Nephron progenitor cell (in vitro differentiated cells): ENCODE results near the gene MCTP1.

Experiments
- DNase-seq: peaks from one replicate; pipeline ENCODE4 v3.0.0; 2021
- H3K27ac Mint-ChIP-seq: 2 replicates; pipeline ENCODE4 v1.8.0; 2021; ENCODE audit warnings: mild to moderate bottlenecking, moderate library complexity, mixed read lengths
- H3K27me3 Mint-ChIP-seq: 2 replicates; pipeline ENCODE4 v1.8.0; 2021; ENCODE audit warnings: mild to moderate bottlenecking, low read depth, mixed read lengths; ENCODE audit not compliant: poor library complexity
- H3K36me3 Mint-ChIP-seq: 2 replicates; pipeline ENCODE4 v1.8.0; 2021; ENCODE audit warnings: low read depth, mixed read lengths
- H3K4me1 Mint-ChIP-seq: 2 replicates; pipeline ENCODE4 v1.8.0; 2021; ENCODE audit warnings: mixed read lengths
- H3K4me3 Mint-ChIP-seq: 2 replicates; pipeline ENCODE4 v1.8.0; 2021; ENCODE audit warnings: mild to moderate bottlenecking, moderate library complexity, mixed read lengths
- H3K9me3 Mint-ChIP-seq: 2 replicates; pipeline ENCODE4 v1.8.0; 2021; ENCODE audit warnings: mild to moderate bottlenecking, moderate library complexity, mixed read lengths
- CTCF ChIP-seq: fragments of 200-600 bp; sonication (generic); IDR thresholded peaks from 2 replicates; pipeline ENCODE4 v1.5.0; 2021; ENCODE audit warnings: antibody characterized with exemption

Gene MCTP1

GRCh38 chr5:94705427-94705826 lies 579.5 kb downstream of the MCTP1 start:
- no peak for TF ChIP-seq CTCF
- Mint-ChIP-seq H3K27ac (no peak overlapping the region), H3K4me3 (no peak overlapping the region), H3K36me3 (peaks cover 32% of the 10 kb centered on the region), H3K4me1 (peaks cover 53% of the 10 kb centered on the region), H3K27me3 (no peaks in the 10 kb centered on the region), H3K9me3 (peaks cover 7% of the 10 kb centered on the region)
- no peak for DNase-seq

GRCh38 chr5:94702729-94703128 lies 582.2 kb downstream of the MCTP1 start:
- Mint-ChIP-seq H3K4me1 (peaks cover 56% of the 10 kb centered on the region), H3K27ac (no peak overlapping the region), H3K27me3 (no peaks in the 10 kb centered on the region), H3K4me3 (no peak overlapping the region), H3K36me3 (peaks cover 32% of the 10 kb centered on the region), H3K9me3 (peaks cover 7% of the 10 kb centered on the region)
- no peak for TF ChIP-seq CTCF
- no peak for DNase-seq

GRCh38 chr5:94700592-94700991 lies 584.3 kb downstream of the MCTP1 start:
- Mint-ChIP-seq H3K27ac (peak overlapping the region; percentile 43), H3K27me3 (no peaks in the 10 kb centered on the region), H3K36me3 (peaks cover 32% of the 10 kb centered on the region), H3K9me3 (peaks cover 7% of the 10 kb centered on the region), H3K4me3 (no peak overlapping the region), H3K4me1 (peaks cover 34% of the 10 kb centered on the region)
- no peak for DNase-seq
- TF ChIP-seq CTCF, result no peak

GRCh38 chr5:94699562-94699961 lies 585.3 kb downstream of the MCTP1 start:
- Mint-ChIP-seq H3K27me3 (no peaks in the 10 kb centered on the region), H3K9me3 (peaks cover 7% of the 10 kb centered on the region)

GRCh38 chr5:94698197-94698596 lies 586.7 kb downstream of the MCTP1 start:
- TF ChIP-seq CTCF, result no peak
- Mint-ChIP-seq H3K9me3 (peaks cover 4% of the 10 kb centered on the region), H3K36me3 (peaks cover 24% of the 10 kb centered on the region), H3K27ac (peak overlapping the region; percentile 52), H3K4me3 (no peak overlapping the region), H3K27me3 (no peaks in the 10 kb centered on the region), H3K4me1 (peaks cover 37% of the 10 kb centered on the region)
- no peak for DNase-seq

More at GRCh38 chr5:94699562-94699961, 585.3 kb downstream of the MCTP1 start:
- peaks cover 29% of the 10 kb centered on the region for H3K4me1 Mint-ChIP-seq
- no peak overlapping the region for H3K27ac Mint-ChIP-seq
- peaks cover 32% of the 10 kb centered on the region for H3K36me3 Mint-ChIP-seq
- H3K4me3 Mint-ChIP-seq, result no peak overlapping the region
- TF ChIP-seq CTCF, result no peak
- DNase-seq, result no peak

- Mint-ChIP-seq H3K36me3 (no peaks in the 10 kb centered on the region), H3K9me3 (no peaks in the 10 kb centered on the region), H3K4me3 (no peak overlapping the region), H3K27me3 (no peaks in the 10 kb centered on the region), H3K27ac (no peak overlapping the region), H3K4me1 (peaks cover 41% of the 10 kb centered on the region)
- no peak for TF ChIP-seq CTCF
- no peak for DNase-seq
These were observed 590.2 kb downstream of the MCTP1 start for GRCh38 chr5:94694671-94695070.
